SK-N-SH (cell line): Measurements from ENCODE around the gene TRA2B. TPM values are rescaled to one million over a fixed set of nuclear protein-coding genes. Genes with fewer than 3 reads are reported as not detected.

ENCODE experiments used
- CTCF ChIA-PET: fragments of 300-600, 350-600 bp; formaldehyde crosslinking; extraction: SDS; loops from one replicate; lab custom pipeline; 2021; lab: Yijun Ruan, JAX
- POLR2A ChIA-PET: fragments of 350-600 bp; sonication (Branson Sonifier 250); formaldehyde crosslinking; extraction: SDS; loops from one replicate; lab custom pipeline; 2020; ENCODE audit warnings: antibody characterized with exemption, inconsistent platforms; lab: Yijun Ruan, JAX
- DNase-seq: peaks from one replicate; pipeline ENCODE4 v3.0.0; 2012
- H2AFZ ChIP-seq: fragments of 200-600 bp; sonication (generic); 2 replicates; pipeline ENCODE4 v1.8.1; 2016; ENCODE audit warnings: antibody characterized with exemption, mild to moderate bottlenecking, low read depth
- H3F3A ChIP-seq: fragments of 200-600 bp; sonication (generic); replicated peaks from 2 replicates; pipeline ENCODE3; 2016; ENCODE audit warnings: antibody characterized with exemption, mild to moderate bottlenecking; ENCODE audit not compliant: insufficient read depth
- H3K27ac ChIP-seq, 2 experiments: fragments of 200-500 bp in 1 of 2; fragments of 200-600 bp in 1 of 2; sonication (Bioruptor generic) in 1 of 2; sonication (generic), shearing (Covaris generic) in 1 of 2; 2 replicates each; pipeline versions ENCODE4 v1.5.1 to v1.6.1; 2014 to 2016; ENCODE audit warnings: low read depth in 2 of 2, inconsistent platforms in 1 of 2, low read length in 1 of 2, mild to moderate bottlenecking in 1 of 2, mixed read lengths in 1 of 2
- H3K27me3 ChIP-seq: fragments of 200-600 bp; sonication (generic), shearing (Covaris generic); 2 replicates; pipeline ENCODE4 v1.6.1; 2016; ENCODE audit warnings: mixed run types; ENCODE audit not compliant: insufficient read depth
- H3K36me3 ChIP-seq, 2 experiments: fragments of 200-500 bp in 1 of 2; fragments of 200-600 bp in 1 of 2; sonication (Bioruptor generic) in 1 of 2; sonication (generic) in 1 of 2; replicated peaks in 1 of 2; 2 replicates each; pipeline versions ENCODE3 to v1.5.1; 2014 to 2016; ENCODE audit warnings: low read length in 1 of 2, mild to moderate bottlenecking in 1 of 2; ENCODE audit not compliant: insufficient read depth in 2 of 2, control insufficient read depth in 1 of 2
- H3K4me1 ChIP-seq, 2 experiments: fragments of 200-500 bp in 1 of 2; fragments of 200-600 bp in 1 of 2; sonication (Bioruptor generic) in 1 of 2; sonication (generic), shearing (Covaris generic) in 1 of 2; 2 replicates each; pipeline versions ENCODE4 v1.5.1 to v1.6.1; 2014 to 2016; ENCODE audit warnings: low read depth in 1 of 2, low read length in 1 of 2, mixed run types in 1 of 2; ENCODE audit not compliant: insufficient read depth in 2 of 2, control insufficient read depth in 1 of 2
- H3K4me2 ChIP-seq: fragments of 200-600 bp; sonication (generic), shearing (Covaris generic); 2 replicates; pipeline ENCODE4 v1.6.1; 2017; ENCODE audit warnings: mixed run types
- H3K4me3 ChIP-seq, 2 experiments: fragments of 200-500 bp in 1 of 2; fragments of 200-600 bp in 1 of 2; sonication (Bioruptor generic) in 1 of 2; sonication (generic), shearing (Covaris generic) in 1 of 2; 2 replicates each; pipeline versions ENCODE4 v1.5.1 to v1.8.1; 2014 to 2016; ENCODE audit warnings: low read depth in 2 of 2, inconsistent platforms in 1 of 2, low read length in 1 of 2, mild to moderate bottlenecking in 1 of 2, mixed read lengths in 1 of 2, moderate library complexity in 1 of 2
- H3K79me2 ChIP-seq: fragments of 200-600 bp; sonication (generic); 2 replicates; pipeline ENCODE4 v1.8.1; 2017; ENCODE audit warnings: mild to moderate bottlenecking; ENCODE audit not compliant: insufficient read depth
- H3K9ac ChIP-seq: fragments of 200-600 bp; sonication (generic); 2 replicates; pipeline ENCODE4 v1.6.1; 2017; ENCODE audit warnings: mixed run types
- H3K9me2 ChIP-seq: fragments of 200-600 bp; sonication (generic); 2 replicates; pipeline ENCODE4 v1.6.1; 2017; ENCODE audit warnings: mixed run types
- H3K9me3 ChIP-seq: fragments of 200-600 bp; sonication (generic); 2 replicates; pipeline ENCODE4 v1.6.1; 2017; ENCODE audit warnings: mixed run types, mild to moderate bottlenecking, moderate library complexity
- H4K20me1 ChIP-seq: fragments of 200-600 bp; sonication (generic); 2 replicates; pipeline ENCODE4 v1.6.1; 2017; ENCODE audit warnings: mild to moderate bottlenecking, mixed run types; ENCODE audit not compliant: insufficient read depth
- CHD2 ChIP-seq: fragments of 150-350 bp; IDR thresholded peaks from 2 replicates; pipeline ENCODE4 v1.6.1; 2018; ENCODE audit warnings: low read length; ENCODE audit not compliant: partially characterized antibody
- CTCF ChIP-seq: fragments of 200-600 bp; sonication (generic); IDR thresholded peaks from 2 replicates; pipeline ENCODE4 v1.6.1; 2017; ENCODE audit warnings: antibody characterized with exemption, mild to moderate bottlenecking, moderate library complexity
- EP300 ChIP-seq, 2 experiments: IDR thresholded peaks; 2 replicates each; pipeline versions ENCODE4 v1.4.0 to v1.6.1; 2012; ENCODE audit warnings: borderline replicate concordance in 1 of 2, low read depth in 1 of 2, low read length in 1 of 2
- EZH2phosphoT487 ChIP-seq: fragments of 200-600 bp; sonication (generic); IDR thresholded peaks from 2 replicates; pipeline ENCODE4 v1.6.1; 2017; ENCODE audit warnings: low read depth, mixed run types, mild to moderate bottlenecking, antibody characterized with exemption, moderate library complexity, borderline replicate concordance
- MEF2A ChIP-seq: IDR thresholded peaks from 2 replicates; pipeline ENCODE4 v1.4.0; 2012; ENCODE audit warnings: low read depth, borderline replicate concordance
- MXI1 ChIP-seq: IDR thresholded peaks from 2 replicates; pipeline ENCODE4 v1.6.1; 2012; ENCODE audit warnings: mild to moderate bottlenecking, low read depth, low read length, improper control_type of control experiment
- RAD21 ChIP-seq: IDR thresholded peaks from 2 replicates; pipeline ENCODE4 v1.6.1; 2012; ENCODE audit warnings: mild to moderate bottlenecking, low read length
- REST ChIP-seq: IDR thresholded peaks from 2 replicates; pipeline ENCODE4 v1.6.1; 2012; ENCODE audit warnings: mild to moderate bottlenecking, low read depth, low read length, moderate library complexity
- RXRA ChIP-seq: IDR thresholded peaks from 2 replicates; pipeline ENCODE4 v1.4.0; 2012; ENCODE audit warnings: low read depth, mild to moderate bottlenecking, borderline replicate concordance
- SMC3 ChIP-seq: IDR thresholded peaks from 2 replicates; pipeline ENCODE4 v1.6.1; 2012; ENCODE audit warnings: low read depth, low read length, improper control_type of control experiment
- TCF12 ChIP-seq: IDR thresholded peaks from 2 replicates; pipeline ENCODE4 v1.4.0; 2012
- USF2 ChIP-seq: fragments of 150-350 bp; IDR thresholded peaks from 2 replicates; pipeline ENCODE4 v1.6.1; 2017; ENCODE audit warnings: antibody characterized with exemption, low read length, low read depth, borderline replicate concordance
- WGBS: methylation state at CpG from one replicate; pipeline ENCODE4 v1.1.6; 2017; ENCODE audit warnings: low lambda C conversion rate; 5-methylcytosine and 5-hydroxymethylcytosine counted together
- polyA plus RNA-seq, 3 experiments: library from polyadenylated mRNA; depleted of rRNA; stranded (reverse); fragments of >200 nt; gene quantifications; 2 replicates each; pipeline ENCODE4 v1.2.3, GENCODE V29; 2012

TRA2B gene
- polyA plus RNA-seq, 1 of the 3 experiments (the other 2 are of a cell fraction), result 212 TPM

GRCh38 chr3:185943760-185944106, 5.9 kb upstream of the TRA2B start (continued):
- TF ChIP-seq CTCF, result no peak
- TF ChIP-seq REST, result no peak
- TF ChIP-seq EP300 (IDR thresholded peaks at IDR 0.05; ENCODE audit: borderline replicate concordance in 1 of 2, low read depth in 1 of 2, low read length in 1 of 2), result no peak
- TF ChIP-seq MXI1, result no peak
- TF ChIP-seq TCF12, result no peak
- TF ChIP-seq EZH2phosphoT487, result no peak

- no peaks in the 10 kb centered on the region for H3K79me2 ChIP-seq
- CTCF ChIA-PET, result interaction anchor here (0.6 to 4.0 kb wide), 67 partner anchors 10 to 878 kb away, joined by 3 to 53 read pairs (median 4); partner anchors contain the start of gene ETV5
- TF ChIP-seq CTCF (peak; percentile 99), RAD21 (peak; percentile 57), USF2 (no peak), RXRA (no peak), MEF2A (no peak), CHD2 (no peak), SMC3 (peak; percentile 56; the same call in 1 of the 2 replicates)
- no peaks in the 10 kb centered on the region for H3K9me3 ChIP-seq
- H3K36me3 ChIP-seq, result no peaks in the 10 kb centered on the region
- H3K9me2 ChIP-seq, result no peaks in the 10 kb centered on the region
- no peak overlapping the region for H3K9ac ChIP-seq
- H3F3A ChIP-seq, result peaks cover 6% of the 10 kb centered on the region
- peak; percentile 78 for DNase-seq
- no peaks in the 10 kb centered on the region for H4K20me1 ChIP-seq
- H3K27me3 ChIP-seq, result no peaks in the 10 kb centered on the region
- peak overlapping the region in 1 of 2 experiments; percentile 43; a peak in 1 of 4 replicates for H3K4me3 ChIP-seq
- H3K4me1 ChIP-seq, result peaks cover 0 to 3% of the 10 kb centered on the region in 2 experiments; a peak in 1 of 4 replicates
- POLR2A ChIA-PET, result interaction anchor here (0.8 to 1.2 kb wide), 3 partner anchors 11 to 840 kb away, joined by 3 read pairs; partner anchors contain the start of genes DNAJB11 and EIF4A2
- no peak overlapping the region for H3K27ac ChIP-seq
- WGBS, result 51% methylated on average over 7 of the region's 7 CpGs
- peak overlapping the region; percentile 58; the same call in 1 of the 2 replicates for H2AFZ ChIP-seq
- H3K4me2 ChIP-seq, result peak overlapping the region; percentile 65; the same call in 1 of the 2 replicates
These were observed 5.3 kb upstream of the TRA2B start for GRCh38 chr3:185942907-185943759.
